Fibroblast of lung (primary cell): ENCODE data around the gene PACSIN1.

Source experiments
- CTCF ChIP-seq, 2 donors: IDR thresholded peaks in 1 of 2; conservative IDR thresholded peaks in 1 of 2; 1 replicate in 1 of 2; 2 replicates in 1 of 2; pipeline ENCODE4 v1.5.1; 2011 to 2012; ENCODE audit warnings: low read length in 2 of 2, control low read depth in 1 of 2, inconsistent platforms in 1 of 2, low read depth in 1 of 2, mild to moderate bottlenecking in 1 of 2
- EZH2 ChIP-seq: IDR thresholded peaks from 2 replicates; pipeline ENCODE4 v1.5.1; 2012; ENCODE audit warnings: low read length, control low read depth, mild to moderate bottlenecking; ENCODE audit errors: missing control alignments

GRCh38 chr6:34478796-34479195 lies 12.9 kb downstream of the PACSIN1 start:
- TF ChIP-seq CTCF (conservative IDR thresholded peaks at IDR 0.05 in 1 of 2, IDR thresholded peaks at IDR 0.05 in 1 of 2; ENCODE audit: low read depth in 1 of 2, low read length in 2 of 2) (no peak), EZH2 (no peak)
